PC-3 (cell line): ENCODE results near the gene NKAIN2.

Experiments
- CTCF ChIP-seq: fragments of 300-600 bp; sonication (generic); conservative IDR thresholded peaks from 2 replicates; pipeline ENCODE4 v1.5.1; 2017; ENCODE audit warnings: antibody characterized with exemption, low read depth, mild to moderate bottlenecking, low read length
- EZH2phosphoT487 ChIP-seq: fragments of 300-600 bp; sonication (generic); IDR thresholded peaks from 2 replicates; pipeline ENCODE4 v1.6.1; 2018; ENCODE audit warnings: mild to moderate bottlenecking, antibody characterized with exemption, low read length, borderline replicate concordance

GRCh38 chr6:124517339-124517738, 713.7 kb downstream of the NKAIN2 start:
- no peak for TF ChIP-seq EZH2phosphoT487
- no peak for TF ChIP-seq CTCF
